GM12801 (cell line): ENCODE results near the gene TM9SF1.

ENCODE experiments used
- CTCF ChIP-seq: IDR thresholded peaks from one replicate; pipeline ENCODE4 v1.5.1; 2011; ENCODE audit warnings: control low read depth; ENCODE audit not compliant: insufficient read length; ENCODE audit errors: extremely low read depth

Gene TM9SF1

GRCh38 chr14:24216345-24216699, 21.1 kb upstream of the TM9SF1 start:
- no peak for TF ChIP-seq CTCF

DNA sequence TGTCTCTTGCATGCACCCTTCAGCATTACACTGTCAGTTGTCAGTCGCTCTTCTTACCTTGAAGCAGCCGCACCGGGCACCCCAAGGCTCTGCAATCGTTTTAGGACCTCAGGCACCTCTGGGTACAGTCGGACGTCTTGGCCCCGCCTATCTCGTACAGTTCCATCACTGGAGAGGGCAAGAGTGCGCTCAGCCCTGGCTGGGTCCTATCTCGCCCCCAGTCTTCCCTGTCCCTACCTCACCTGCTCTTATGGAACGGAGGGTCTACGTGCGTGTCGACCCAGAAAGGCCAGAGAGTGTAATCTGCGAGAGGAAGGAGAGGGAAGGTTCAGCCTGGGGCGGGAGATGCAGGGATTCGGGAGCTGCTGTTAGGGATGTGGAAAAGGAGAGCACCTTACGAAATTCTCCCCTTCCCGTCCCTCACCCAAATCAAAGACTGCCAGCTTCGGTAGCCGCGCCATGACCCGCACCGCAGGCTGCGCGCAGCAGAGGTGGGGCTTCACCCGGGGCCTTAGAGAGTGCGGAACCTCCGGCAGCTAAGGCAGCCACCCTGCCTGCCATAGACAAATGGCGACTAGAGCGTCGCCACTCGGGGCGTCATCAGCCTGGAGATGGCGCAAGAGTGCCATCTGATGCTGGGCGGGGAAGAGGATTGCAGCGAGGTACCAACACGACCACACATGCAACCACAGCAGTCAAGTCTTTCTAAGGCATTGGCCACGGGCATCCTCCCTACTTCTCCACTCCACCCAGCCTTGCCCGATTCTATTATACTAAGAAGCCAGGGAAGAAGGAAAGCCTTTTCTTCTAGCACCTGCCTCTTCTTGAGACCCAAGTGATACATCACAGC, 20.5 kb upstream of the TM9SF1 start, which contains the start of gene MDP1:
TSS of gene MDP1 (minus strand) at position 572 of the 850 bp plus-strand sequence. CDS start at position 461, 111 bp downstream.
- TF ChIP-seq CTCF, result no peak

GRCh38 chr14:24213866-24214662, 18.8 kb upstream of the TM9SF1 start:
- TF ChIP-seq CTCF, result no peak

GRCh38 chr14:24212924-24213865, 18.0 kb upstream of the TM9SF1 start, which contains the start of gene CHMP4A:
Gene CHMP4A, minus strand, starts transcription at chr14:24213488. Its CDS starts 49 bp downstream, at chr14:24213439.
- TF ChIP-seq CTCF, result no peak

DNA sequence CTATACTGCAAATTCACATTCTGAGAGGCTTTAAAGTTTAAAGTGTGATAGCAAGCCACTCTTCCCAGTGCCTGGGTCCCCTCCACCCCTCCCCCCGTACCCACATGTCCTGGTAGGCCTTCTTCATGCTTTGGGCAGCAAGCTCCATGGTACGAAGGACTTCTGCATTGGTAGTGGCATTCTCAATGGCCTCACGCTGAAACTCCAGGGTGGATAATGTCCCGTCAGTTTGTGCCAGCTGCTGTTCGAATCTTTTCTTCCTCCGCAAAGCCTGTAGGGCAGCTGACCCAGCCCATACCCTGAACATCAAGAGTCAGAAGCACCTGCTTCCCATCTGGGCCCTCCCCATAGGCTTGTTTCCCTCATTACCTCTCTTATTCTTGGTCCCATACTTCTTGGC, 16.1 kb upstream of the TM9SF1 start:
- no peak for TF ChIP-seq CTCF

GRCh38 chr14:24207625-24208024, 12.4 kb upstream of the TM9SF1 start:
- no peak for TF ChIP-seq CTCF
